Endothelial cell of umbilical vein (primary cell): ENCODE data around the gene LIMCH1. TPM values are rescaled to one million over a fixed set of nuclear protein-coding genes. Genes with fewer than 3 reads are reported as not detected.

Source experiments
- BruUV-seq: library from RNA; stranded (reverse); fragments of 400-500 nt; replicated peaks from 2 replicates; lab custom pipeline; 2021; lab: Mats Ljungman, UMichigan
- CTCF ChIA-PET: fragments of 300-600, 350-600 bp; sonication (Branson Sonifier 250); formaldehyde crosslinking; loops from one replicate; lab custom pipeline; 2021; ENCODE audit warnings: antibody characterized with exemption, inconsistent platforms; lab: Charles Lee
- POLR2A ChIA-PET: fragments of 300-600, 350-600 bp; sonication (Branson Sonifier 250); formaldehyde crosslinking; loops from one replicate; lab custom pipeline; 2021; ENCODE audit warnings: antibody characterized with exemption, inconsistent platforms; lab: Charles Lee
- DNase-seq: peaks from one replicate; pipeline ENCODE4 v3.0.0-alpha.2; 2011; ENCODE audit warnings: low read depth, low spot score
- FAIRE-seq: peaks from 2 replicates; lab custom pipeline; 2011; peaks lifted over from hg19 to GRCh38; lab: Jason Lieb, UNC
- H2AFZ ChIP-seq: 2 replicates; pipeline ENCODE4 v1.6.0; 2012; ENCODE audit warnings: low read depth, low read length, control low read depth, inconsistent platforms
- H3K27ac ChIP-seq: 2 replicates; pipeline ENCODE4 v1.5.1; 2011; ENCODE audit warnings: low read depth, mild to moderate bottlenecking, control low read depth, low read length, moderate library complexity; ENCODE audit not compliant: insufficient read depth
- H3K27me3 ChIP-seq, 2 experiments: 2 replicates each; pipeline versions ENCODE4 v1.6.0 to v1.6.1; 2011; ENCODE audit warnings: low read length in 2 of 2, mixed read lengths in 1 of 2; ENCODE audit not compliant: control insufficient read depth in 2 of 2, insufficient read depth in 2 of 2
- H3K36me3 ChIP-seq, 2 experiments: 2 replicates in 1 of 2; 3 replicates in 1 of 2; pipeline ENCODE4 v1.5.1; 2011; ENCODE audit warnings: low read length in 2 of 2, mild to moderate bottlenecking in 1 of 2, moderate library complexity in 1 of 2; ENCODE audit not compliant: control insufficient read depth in 2 of 2, insufficient read depth in 2 of 2; ENCODE audit errors: extremely low read depth in 1 of 2
- H3K4me1 ChIP-seq: 3 replicates; pipeline ENCODE4 v1.5.1; 2011; ENCODE audit warnings: mild to moderate bottlenecking, low read length; ENCODE audit not compliant: control insufficient read depth, insufficient read depth; ENCODE audit errors: extremely low read depth
- H3K4me2 ChIP-seq: 2 replicates; pipeline ENCODE4 v1.6.1; 2011; ENCODE audit warnings: low read length, control low read depth, mixed read lengths; ENCODE audit not compliant: insufficient read depth
- H3K4me3 ChIP-seq, 3 experiments: fragments of 200-600 bp in 1 of 3; sonication (generic), shearing (Covaris generic) in 1 of 3; replicated peaks in 1 of 3; 2 replicates each; pipeline ENCODE4 v1.5.1; 2011 to 2016; ENCODE audit warnings: control low read depth in 3 of 3, low read length in 3 of 3, mild to moderate bottlenecking in 2 of 3, inconsistent platforms in 1 of 3, low read depth in 1 of 3, moderate library complexity in 1 of 3; ENCODE audit not compliant: insufficient read depth in 1 of 3
- H3K79me2 ChIP-seq: 2 replicates; pipeline ENCODE4 v1.6.0; 2012; ENCODE audit warnings: low read length, inconsistent platforms; ENCODE audit not compliant: control insufficient read depth, insufficient read depth
- H3K9ac ChIP-seq: replicated peaks from 2 replicates; pipeline ENCODE3; 2011; ENCODE audit warnings: low read length, control low read depth; ENCODE audit not compliant: insufficient read depth; ENCODE audit errors: extremely low read depth
- H3K9me1 ChIP-seq: replicated peaks from 3 replicates; pipeline ENCODE4 v1.6.0; 2011; ENCODE audit warnings: mild to moderate bottlenecking, low read length; ENCODE audit not compliant: control insufficient read depth, insufficient read depth; ENCODE audit errors: extremely low read depth
- H3K9me3 ChIP-seq: replicated peaks from 2 replicates; pipeline ENCODE4 v1.5.1; 2012; ENCODE audit warnings: low read length, inconsistent platforms; ENCODE audit not compliant: control insufficient read depth, insufficient read depth
- H4K20me1 ChIP-seq: replicated peaks from 2 replicates; pipeline ENCODE3; 2011; ENCODE audit warnings: mild to moderate bottlenecking, low read length; ENCODE audit not compliant: control insufficient read depth, insufficient read depth; ENCODE audit errors: extremely low read depth
- EZH2 ChIP-seq: IDR thresholded peaks from 2 replicates; pipeline ENCODE4 v1.6.1; 2012; ENCODE audit warnings: borderline replicate concordance, low read depth, mild to moderate bottlenecking, moderate library complexity, low read length, inconsistent platforms; ENCODE audit not compliant: severe bottlenecking
- FOS ChIP-seq: IDR thresholded peaks from 2 replicates; pipeline ENCODE4 v1.6.1; 2011; ENCODE audit warnings: mild to moderate bottlenecking, low read length, moderate library complexity, borderline replicate concordance; ENCODE audit not compliant: insufficient read depth
- GATA2 ChIP-seq: IDR thresholded peaks from 2 replicates; pipeline ENCODE4 v1.7.0; 2011; ENCODE audit warnings: low read depth, mild to moderate bottlenecking, moderate library complexity, mixed read lengths, low read length; ENCODE audit not compliant: insufficient read length, insufficient read depth
- JUN ChIP-seq: IDR thresholded peaks from 2 replicates; pipeline ENCODE4 v1.6.1; 2011; ENCODE audit warnings: borderline replicate concordance, low read depth; ENCODE audit not compliant: insufficient read length, insufficient read depth
- MYC ChIP-seq: IDR thresholded peaks from one replicate; pipeline ENCODE4 v1.6.1; 2011; ENCODE audit warnings: mild to moderate bottlenecking, low read depth, low read length
- POLR2A ChIP-seq: IDR thresholded peaks from 2 replicates; pipeline ENCODE4 v1.6.1; 2012; ENCODE audit warnings: low read depth, mild to moderate bottlenecking, control low read depth, low read length
- POLR2AphosphoS5 ChIP-seq: IDR thresholded peaks from 2 replicates; pipeline ENCODE4 v1.6.1; 2012; ENCODE audit warnings: low read depth, mild to moderate bottlenecking, control low read depth, low read length, moderate library complexity; ENCODE audit not compliant: insufficient read depth
- dilution Hi-C: fragments of 300-500 bp; cut with MboI; formaldehyde crosslinking; loops from one replicate; pipeline ENCODE4 v1.15.0; 2019; ENCODE audit warnings: low sequenced_read_pairs; ENCODE audit not compliant: extremely low pct_ligation_motif_present
- intact Hi-C: fragments of 100-400 bp; cut with micrococcal nuclease; formaldehyde crosslinking; loops from one replicate; pipeline ENCODE4 v1.10.0; 2022
- polyA plus RNA-seq, 4 experiments: library from polyadenylated mRNA; depleted of rRNA in 3 of 4; stranded (reverse) in 3 of 4; unstranded in 1 of 4; fragments of >200 nt; gene quantifications; 2 replicates each; pipeline versions ENCODE4 v1.2.1 to v1.2.3, GENCODE V29; 2011 to 2012; ENCODE audit warnings: missing spikeins in 1 of 4
- total RNA-seq: library from RNA; stranded (reverse); gene quantifications from 2 replicates; pipeline ENCODE4 v1.2.3, GENCODE V29; 2021
- TF ChIP-seq, protein P1 (sequence below), 2 donors: IDR thresholded peaks; 1 replicate in 1 of 2; 2 replicates in 1 of 2; pipeline ENCODE4 v1.5.1; 2011; ENCODE audit warnings: low read length in 2 of 2, mild to moderate bottlenecking in 2 of 2, moderate library complexity in 2 of 2, control low read depth in 1 of 2, inconsistent platforms in 1 of 2, low read depth in 1 of 2; ENCODE audit not compliant: insufficient read depth in 1 of 2; ENCODE audit errors: extremely low read depth in 1 of 2
- TF ChIP-seq, protein P2 (sequence below): IDR thresholded peaks from 2 replicates; pipeline ENCODE4 v1.6.1; 2011; ENCODE audit not compliant: insufficient read depth, insufficient read length

Gene LIMCH1
- total and polyA plus RNA-seq, 2 donors (not counting 3 experiments of a cell fraction or from before 2014, with no cell fraction given): 14.3 to 32.8 TPM

DNA sequence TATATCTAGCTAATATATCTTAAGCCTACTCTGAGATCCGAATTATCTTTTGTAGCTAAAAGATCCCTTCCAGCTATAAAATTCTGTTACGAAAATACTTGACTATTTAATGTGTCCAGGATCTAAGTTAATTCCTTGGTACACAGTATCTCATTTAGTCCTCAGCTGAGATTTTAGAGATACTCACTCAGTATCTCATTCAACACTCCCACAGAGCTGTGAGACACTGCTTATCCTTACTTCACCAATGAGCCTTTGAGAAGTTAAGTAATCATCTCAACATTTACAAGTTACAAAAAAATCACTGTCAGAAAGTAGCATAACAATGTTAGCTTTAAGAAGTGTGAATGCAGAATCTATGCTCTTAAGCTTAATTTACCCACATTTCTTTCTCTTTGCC lies 76.6 kb downstream of the LIMCH1 start:
- H3K4me3 ChIP-seq: no peak overlapping the region
- dilution Hi-C loops (no loop called here), intact Hi-C loops (no loop called here)
- peaks cover 0 to 6% of the 10 kb centered on the region in 2 experiments for H3K36me3 ChIP-seq
- H3K4me1 ChIP-seq: no peaks in the 10 kb centered on the region
- no peak overlapping the region for H3K9ac ChIP-seq
- H3K27me3 ChIP-seq: peaks cover 10 to 18% of the 10 kb centered on the region in 2 experiments
- H3K4me2 ChIP-seq: no peak overlapping the region
- H2AFZ ChIP-seq: no peak overlapping the region
- no peaks in the 10 kb centered on the region for H3K79me2 ChIP-seq
- ChIA-PET POLR2A (interaction anchor here (0.6 kb wide), 1 partner anchor 56 kb away, joined by 5 read pairs; no protein-coding TSS in a partner anchor), CTCF (interaction anchor here (0.9 to 1.7 kb wide), 3 partner anchors 9 to 47 kb away, joined by 4 to 6 read pairs (median 4); no protein-coding TSS in a partner anchor)
- H3K27ac ChIP-seq: no peak overlapping the region
- H3K9me3 ChIP-seq: no peaks in the 10 kb centered on the region
- H3K9me1 ChIP-seq: no peaks in the 10 kb centered on the region
- H4K20me1 ChIP-seq: no peaks in the 10 kb centered on the region
- FAIRE-seq: no peak
- TF ChIP-seq MYC (no peak), POLR2A (no peak), GATA2 (no peak), POLR2AphosphoS5 (no peak), EZH2 (no peak), JUN (no peak), FOS (no peak)
- TF ChIP-seq, protein P1, sequence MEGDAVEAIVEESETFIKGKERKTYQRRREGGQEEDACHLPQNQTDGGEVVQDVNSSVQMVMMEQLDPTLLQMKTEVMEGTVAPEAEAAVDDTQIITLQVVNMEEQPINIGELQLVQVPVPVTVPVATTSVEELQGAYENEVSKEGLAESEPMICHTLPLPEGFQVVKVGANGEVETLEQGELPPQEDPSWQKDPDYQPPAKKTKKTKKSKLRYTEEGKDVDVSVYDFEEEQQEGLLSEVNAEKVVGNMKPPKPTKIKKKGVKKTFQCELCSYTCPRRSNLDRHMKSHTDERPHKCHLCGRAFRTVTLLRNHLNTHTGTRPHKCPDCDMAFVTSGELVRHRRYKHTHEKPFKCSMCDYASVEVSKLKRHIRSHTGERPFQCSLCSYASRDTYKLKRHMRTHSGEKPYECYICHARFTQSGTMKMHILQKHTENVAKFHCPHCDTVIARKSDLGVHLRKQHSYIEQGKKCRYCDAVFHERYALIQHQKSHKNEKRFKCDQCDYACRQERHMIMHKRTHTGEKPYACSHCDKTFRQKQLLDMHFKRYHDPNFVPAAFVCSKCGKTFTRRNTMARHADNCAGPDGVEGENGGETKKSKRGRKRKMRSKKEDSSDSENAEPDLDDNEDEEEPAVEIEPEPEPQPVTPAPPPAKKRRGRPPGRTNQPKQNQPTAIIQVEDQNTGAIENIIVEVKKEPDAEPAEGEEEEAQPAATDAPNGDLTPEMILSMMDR (IDR thresholded peaks at IDR 0.05; ENCODE audit: extremely low read depth in 1 of 2, insufficient read depth in 1 of 2, low read depth in 1 of 2, low read length in 2 of 2): no peak
- TF ChIP-seq, protein P2, sequence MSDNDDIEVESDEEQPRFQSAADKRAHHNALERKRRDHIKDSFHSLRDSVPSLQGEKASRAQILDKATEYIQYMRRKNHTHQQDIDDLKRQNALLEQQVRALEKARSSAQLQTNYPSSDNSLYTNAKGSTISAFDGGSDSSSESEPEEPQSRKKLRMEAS: no peak
- BruUV-seq: no TSS peak
- no peak for DNase-seq
